Measurements from ENCODE around the gene IFIT3.
"Not testable (repeated sequence)": the region's sequence is repeated elsewhere in the genome, so short reads cannot be mapped to it uniquely, and the experiment has no call there.

IFIT3 gene

DNA sequence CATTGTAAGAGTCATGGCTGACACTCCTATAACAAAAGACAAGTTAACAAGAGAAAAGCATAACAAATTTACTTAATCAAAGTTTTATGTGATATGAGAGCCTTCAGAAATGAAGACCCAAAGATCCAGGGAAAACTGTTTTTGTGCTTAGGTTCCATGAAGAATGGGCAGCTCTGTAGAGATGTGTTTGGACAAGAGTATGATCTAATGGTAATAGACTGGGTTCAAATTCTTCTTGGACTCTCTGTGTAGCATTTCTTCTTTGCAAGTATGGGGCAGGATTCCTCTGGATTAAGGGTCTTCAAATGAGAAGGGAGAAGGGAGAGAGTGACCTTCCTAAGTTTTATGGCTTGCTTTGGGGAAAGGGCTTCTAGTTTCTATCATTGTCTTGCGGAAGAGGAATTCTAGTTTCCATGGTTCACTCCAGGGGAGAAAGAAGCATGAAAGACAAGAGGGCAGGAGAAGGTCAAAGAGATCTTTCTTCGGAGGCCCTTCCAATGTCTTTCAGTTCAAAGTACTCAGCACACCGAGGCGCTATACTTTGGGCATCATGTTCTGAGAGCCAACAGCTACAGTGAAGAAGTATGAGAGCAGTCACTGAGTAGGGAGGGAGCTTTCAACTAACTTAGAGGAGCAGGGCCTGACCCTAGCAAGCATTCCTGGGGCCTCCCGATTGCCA is 15.4 kb downstream of the IFIT3 start:
- Histone ChIP-seq H3K4me1 (ENCODE audit: control insufficient read depth, insufficient read depth, low read length) (no peaks in the 10 kb centered on the region), H3K9ac (ENCODE audit: low read length) (no peak overlapping the region), H3K27me3 (ENCODE audit: control insufficient read depth, insufficient read depth, low read length) (no peaks in the 10 kb centered on the region), H3K36me3 (ENCODE audit: control insufficient read depth, insufficient read depth, low read length) (peaks cover 9% of the 10 kb centered on the region), H3K4me3 (ENCODE audit: low read length) (no peak overlapping the region), H3K27ac (ENCODE audit: low read depth, low read length) (no peak overlapping the region)

DNA sequence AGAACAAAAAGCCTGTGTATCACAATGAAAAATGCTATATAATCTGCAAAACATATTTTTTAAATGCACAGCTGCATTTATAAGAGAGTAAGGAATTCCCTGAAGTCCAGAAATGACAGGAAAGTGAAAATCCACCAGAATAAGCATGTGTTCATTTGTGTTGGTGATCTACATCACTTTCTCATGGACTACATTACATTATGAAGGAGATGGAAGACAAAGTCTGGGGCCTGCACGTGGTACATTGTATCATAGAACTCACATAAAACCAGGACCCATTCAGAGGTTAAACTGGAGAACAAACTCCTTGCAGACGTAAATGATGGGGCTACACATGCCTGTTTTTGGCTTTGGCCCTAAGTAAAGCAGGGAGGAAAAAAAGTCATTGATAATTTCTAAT is 16.4 kb downstream of the IFIT3 start:
- Histone ChIP-seq H3K9ac (ENCODE audit: low read length) (no peak overlapping the region), H3K36me3 (ENCODE audit: control insufficient read depth, insufficient read depth, low read length) (peaks cover 3% of the 10 kb centered on the region), H3K27ac (ENCODE audit: low read depth, low read length) (no peak overlapping the region), H3K27me3 (ENCODE audit: control insufficient read depth, insufficient read depth, low read length) (no peaks in the 10 kb centered on the region), H3K4me1 (ENCODE audit: control insufficient read depth, insufficient read depth, low read length) (no peaks in the 10 kb centered on the region), H3K4me3 (ENCODE audit: low read length) (no peak overlapping the region)

DNA sequence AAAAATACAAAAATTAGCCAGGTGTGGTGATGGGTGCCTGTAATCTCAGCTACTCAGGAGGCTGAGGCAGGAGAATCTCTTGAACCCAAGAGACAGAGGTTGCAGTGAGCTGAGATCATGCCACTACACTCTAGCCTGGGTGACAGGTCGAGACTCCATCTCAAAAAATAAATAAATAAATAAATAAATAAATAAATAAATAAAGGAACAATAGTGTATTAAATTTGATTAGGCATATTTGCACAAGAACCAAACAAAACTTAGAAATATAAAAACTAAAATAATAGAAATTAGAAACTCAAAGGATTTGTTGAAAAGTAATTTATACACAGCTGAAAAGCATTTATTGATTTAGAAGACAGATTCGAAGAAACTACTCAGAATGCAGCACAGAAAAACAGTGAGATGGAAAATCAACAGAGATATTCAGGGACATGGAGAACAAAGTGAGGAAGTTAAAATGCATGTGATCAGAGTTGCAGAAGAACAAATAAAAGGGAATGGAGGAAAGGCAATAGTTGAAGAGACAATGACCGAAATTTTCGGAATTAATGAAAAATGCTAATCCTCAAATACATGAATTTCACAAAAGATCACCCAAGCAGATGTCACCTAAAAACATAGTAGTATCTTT is 17.7 kb downstream of the IFIT3 start:
- no peak overlapping the region for H3K9ac ChIP-seq (ENCODE audit: low read length)
- no peak overlapping the region for H3K4me3 ChIP-seq (ENCODE audit: low read length)
- H3K27ac ChIP-seq (ENCODE audit: low read depth, low read length) = no peak overlapping the region
- H3K27me3 ChIP-seq (ENCODE audit: control insufficient read depth, insufficient read depth, low read length) = no peaks in the 10 kb centered on the region
- no peaks in the 10 kb centered on the region for H3K4me1 ChIP-seq (ENCODE audit: control insufficient read depth, insufficient read depth, low read length)
- no peaks in the 10 kb centered on the region for H3K36me3 ChIP-seq (ENCODE audit: control insufficient read depth, insufficient read depth, low read length)

DNA sequence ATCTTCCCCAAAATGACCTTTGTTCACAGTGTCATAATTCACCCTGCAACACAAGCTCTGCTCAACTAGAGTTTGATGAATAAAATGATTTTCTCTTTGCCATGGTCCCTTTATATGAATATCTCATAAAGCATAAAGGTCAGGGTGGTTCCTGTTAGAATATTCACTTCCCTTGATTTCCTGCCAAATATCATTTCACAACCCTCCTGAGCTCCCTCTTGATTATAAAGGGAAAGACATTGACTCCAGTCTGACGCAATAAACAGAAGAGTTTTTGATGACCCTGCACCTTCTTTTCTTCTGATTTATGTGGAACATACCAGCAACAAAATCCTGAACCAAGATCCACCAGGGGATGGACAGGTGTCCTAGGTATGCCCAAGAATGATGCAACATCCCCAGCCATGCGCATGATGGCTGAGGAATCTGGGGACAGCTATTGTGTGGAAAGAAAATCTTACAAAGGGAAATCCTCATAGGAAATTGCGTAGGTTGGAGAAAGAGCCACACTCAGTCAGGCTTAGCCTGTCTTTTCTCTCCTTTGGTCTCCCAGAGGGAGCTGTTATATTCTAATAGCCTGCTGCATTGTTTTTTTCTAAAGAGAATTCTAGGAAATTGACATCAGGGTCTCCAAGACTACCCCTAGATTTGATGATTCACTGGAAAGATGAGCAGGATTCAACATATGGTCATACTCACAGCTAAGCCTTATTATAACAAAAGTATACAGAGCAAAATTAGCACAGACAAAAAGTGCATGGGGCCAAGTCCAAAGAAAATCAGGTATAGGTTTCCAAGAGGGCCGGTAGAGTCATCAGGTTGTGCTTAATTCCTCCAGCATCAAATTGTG is 18.8 kb downstream of the IFIT3 start:
- Histone ChIP-seq H3K36me3 (ENCODE audit: control insufficient read depth, insufficient read depth, low read length) (no peaks in the 10 kb centered on the region), H3K4me3 (ENCODE audit: low read length) (no peak overlapping the region), H3K9ac (ENCODE audit: low read length) (no peak overlapping the region), H3K27me3 (ENCODE audit: control insufficient read depth, insufficient read depth, low read length) (no peaks in the 10 kb centered on the region), H3K4me1 (ENCODE audit: control insufficient read depth, insufficient read depth, low read length) (peaks cover 4% of the 10 kb centered on the region), H3K27ac (ENCODE audit: low read depth, low read length) (no peak overlapping the region)

DNA sequence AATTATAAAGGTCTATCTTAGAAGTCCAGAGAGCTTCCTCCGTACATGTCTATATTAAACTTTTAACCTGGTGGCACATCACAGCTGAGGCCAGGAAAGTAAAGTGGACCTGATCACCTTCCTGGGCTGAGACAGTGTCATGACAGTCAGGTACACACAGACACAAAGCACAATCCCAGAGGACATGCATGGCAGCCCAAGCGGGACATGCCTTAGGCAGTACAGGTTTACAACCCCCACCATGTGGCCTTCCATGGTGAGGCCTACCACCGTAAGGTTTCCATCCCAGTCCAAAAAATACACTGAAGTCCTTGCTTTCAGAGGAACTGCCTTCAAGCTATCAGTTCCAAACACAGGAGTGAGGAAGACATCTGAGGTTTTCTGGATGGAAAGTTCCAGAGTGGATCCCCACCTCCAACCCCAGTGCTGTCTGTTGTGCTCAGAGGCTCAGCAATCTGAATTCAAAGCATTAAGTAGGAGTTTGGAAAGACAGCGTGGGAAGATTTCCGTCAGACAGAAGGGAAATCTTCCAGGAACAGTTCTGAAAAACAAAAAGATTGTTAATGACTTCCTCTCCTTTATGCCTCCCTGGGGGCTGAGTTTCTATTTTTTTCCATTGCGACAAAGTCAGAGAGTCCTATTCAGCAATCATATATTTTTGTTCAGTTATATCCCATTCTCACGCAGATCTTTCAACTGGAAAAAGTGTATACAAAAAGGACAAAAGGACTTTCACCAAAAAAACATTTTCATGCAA is 20.1 kb downstream of the IFIT3 start:
- no peak overlapping the region for H3K27ac ChIP-seq (ENCODE audit: low read depth, low read length)
- no peak overlapping the region for H3K9ac ChIP-seq (ENCODE audit: low read length)
- H3K36me3 ChIP-seq (ENCODE audit: control insufficient read depth, insufficient read depth, low read length) = no peaks in the 10 kb centered on the region

DNA sequence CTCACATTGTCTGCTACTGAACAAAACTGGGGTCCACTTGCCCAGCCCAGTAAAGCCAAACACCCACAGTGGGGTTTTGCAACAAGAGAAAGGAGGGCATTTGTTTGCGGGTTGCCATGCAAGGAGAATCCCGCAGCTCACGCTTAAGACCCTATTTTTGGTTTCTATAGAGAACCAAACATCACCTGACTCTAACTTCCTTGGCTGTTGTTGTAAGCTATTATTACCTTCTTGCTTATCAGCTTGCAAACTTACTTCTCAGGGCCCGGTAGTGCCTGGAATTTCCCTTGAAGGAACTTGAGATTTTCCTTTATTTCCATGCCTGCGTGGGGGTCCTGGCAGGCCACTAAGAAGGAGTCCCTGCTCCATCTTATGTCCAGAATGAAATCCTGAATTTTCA is 20.7 kb downstream of the IFIT3 start:
- H3K4me3 ChIP-seq (ENCODE audit: low read length) = no peak overlapping the region
- H3K27me3 ChIP-seq (ENCODE audit: control insufficient read depth, insufficient read depth, low read length) = no peaks in the 10 kb centered on the region
- no peak overlapping the region for H3K9ac ChIP-seq (ENCODE audit: low read length)
- no peaks in the 10 kb centered on the region for H3K36me3 ChIP-seq (ENCODE audit: control insufficient read depth, insufficient read depth, low read length)
- H3K27ac ChIP-seq (ENCODE audit: low read depth, low read length) = no peak overlapping the region
- H3K4me1 ChIP-seq (ENCODE audit: control insufficient read depth, insufficient read depth, low read length) = peaks cover 4% of the 10 kb centered on the region

More for the DNA sequence above, 20.1 kb downstream of the IFIT3 start:
- Histone ChIP-seq H3K4me3 (ENCODE audit: low read length) (no peak overlapping the region), H3K4me1 (ENCODE audit: control insufficient read depth, insufficient read depth, low read length) (peaks cover 4% of the 10 kb centered on the region), H3K27me3 (ENCODE audit: control insufficient read depth, insufficient read depth, low read length) (no peaks in the 10 kb centered on the region)

DNA sequence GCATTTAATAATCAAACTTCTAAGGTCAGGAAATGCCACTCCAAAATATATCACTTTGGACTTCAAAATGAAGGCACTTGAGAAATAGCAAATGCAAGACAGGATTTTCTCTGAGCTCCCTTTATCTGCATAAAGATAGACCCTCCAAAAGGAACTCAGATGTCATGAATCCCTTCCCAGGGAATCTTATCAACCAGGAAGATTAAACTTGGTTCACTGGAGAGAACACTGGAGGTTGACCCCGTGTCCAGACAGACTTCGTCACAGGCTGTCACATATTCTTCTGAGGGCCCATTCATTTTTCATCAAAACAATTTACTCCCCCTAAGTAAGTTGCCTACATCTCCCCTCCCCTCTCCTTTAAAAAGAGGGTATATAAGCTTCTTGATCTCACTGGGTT is 21.2 kb downstream of the IFIT3 start:
- peaks cover 4% of the 10 kb centered on the region for H3K4me1 ChIP-seq (ENCODE audit: control insufficient read depth, insufficient read depth, low read length)
- no peaks in the 10 kb centered on the region for H3K27me3 ChIP-seq (ENCODE audit: control insufficient read depth, insufficient read depth, low read length)
- H3K9ac ChIP-seq (ENCODE audit: low read length) = no peak overlapping the region
- no peak overlapping the region for H3K4me3 ChIP-seq (ENCODE audit: low read length)
- no peak overlapping the region for H3K27ac ChIP-seq (ENCODE audit: low read depth, low read length)
- H3K36me3 ChIP-seq (ENCODE audit: control insufficient read depth, insufficient read depth, low read length) = no peaks in the 10 kb centered on the region

DNA sequence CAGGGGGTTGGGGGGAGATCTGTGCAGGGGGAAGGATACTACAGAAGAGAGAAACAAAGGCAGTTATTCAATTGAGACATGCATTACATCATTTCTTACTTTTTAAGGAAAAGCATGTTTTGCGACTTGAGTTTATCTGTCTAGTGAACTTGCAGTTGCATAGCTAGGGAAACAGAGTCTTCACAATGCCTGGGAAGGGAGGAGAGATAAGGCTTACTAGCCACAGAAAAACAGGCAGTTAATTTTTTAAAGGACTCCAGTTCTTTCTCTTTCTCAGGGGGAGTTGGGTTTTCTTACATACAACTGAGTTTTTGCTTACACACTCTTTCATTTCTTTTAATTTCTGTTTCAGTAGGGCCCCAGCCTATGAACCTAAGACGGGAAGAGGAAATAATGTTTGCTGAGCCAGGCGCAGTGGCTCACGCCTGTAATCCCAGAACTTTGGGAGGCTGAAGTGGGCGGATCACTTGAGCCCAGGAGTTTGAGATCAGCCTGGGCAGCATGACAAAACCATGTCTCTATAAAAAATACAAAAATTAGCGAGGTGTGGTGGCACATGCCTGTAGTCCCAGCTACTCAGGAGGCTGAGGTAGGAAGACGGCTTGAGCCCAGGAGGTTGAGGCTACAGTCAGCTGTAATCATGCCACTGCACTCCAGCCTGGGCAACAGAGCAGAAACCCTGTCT is 23.0 kb downstream of the IFIT3 start:
- not testable (repeated sequence) for H3K4me1 ChIP-seq (ENCODE audit: control insufficient read depth, insufficient read depth, low read length); H3K36me3 ChIP-seq (ENCODE audit: control insufficient read depth, insufficient read depth, low read length); H3K9ac ChIP-seq (ENCODE audit: low read length); H3K4me3 ChIP-seq (ENCODE audit: low read length); H3K27me3 ChIP-seq (ENCODE audit: control insufficient read depth, insufficient read depth, low read length)
- H3K27ac ChIP-seq (ENCODE audit: low read depth, low read length) = peak overlapping the region; percentile 50

DNA sequence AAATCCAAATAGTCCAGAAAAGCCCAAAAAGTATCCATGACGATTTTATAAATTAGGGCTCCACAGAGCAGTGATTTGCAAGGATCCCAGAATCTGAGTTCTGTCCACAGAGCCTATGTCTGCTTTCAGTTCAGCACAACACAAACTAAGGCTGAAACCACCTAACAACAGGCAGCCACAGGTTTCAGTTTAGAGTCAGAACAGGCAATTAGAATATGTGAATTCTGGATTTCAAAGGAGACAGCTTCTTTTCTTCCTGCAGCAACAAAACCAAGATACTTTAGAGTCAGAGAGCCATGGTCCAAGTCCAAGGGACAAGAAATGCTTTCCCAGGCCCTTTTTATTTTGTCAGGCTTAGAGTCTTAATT is 23.6 kb downstream of the IFIT3 start:
- Histone ChIP-seq H3K4me3 (ENCODE audit: low read length) (no peak overlapping the region), H3K36me3 (ENCODE audit: control insufficient read depth, insufficient read depth, low read length) (no peaks in the 10 kb centered on the region), H3K27ac (ENCODE audit: low read depth, low read length) (peak overlapping the region; percentile 50), H3K4me1 (ENCODE audit: control insufficient read depth, insufficient read depth, low read length) (peaks cover 4% of the 10 kb centered on the region), H3K9ac (ENCODE audit: low read length) (no peak overlapping the region), H3K27me3 (ENCODE audit: control insufficient read depth, insufficient read depth, low read length) (no peaks in the 10 kb centered on the region)

DNA sequence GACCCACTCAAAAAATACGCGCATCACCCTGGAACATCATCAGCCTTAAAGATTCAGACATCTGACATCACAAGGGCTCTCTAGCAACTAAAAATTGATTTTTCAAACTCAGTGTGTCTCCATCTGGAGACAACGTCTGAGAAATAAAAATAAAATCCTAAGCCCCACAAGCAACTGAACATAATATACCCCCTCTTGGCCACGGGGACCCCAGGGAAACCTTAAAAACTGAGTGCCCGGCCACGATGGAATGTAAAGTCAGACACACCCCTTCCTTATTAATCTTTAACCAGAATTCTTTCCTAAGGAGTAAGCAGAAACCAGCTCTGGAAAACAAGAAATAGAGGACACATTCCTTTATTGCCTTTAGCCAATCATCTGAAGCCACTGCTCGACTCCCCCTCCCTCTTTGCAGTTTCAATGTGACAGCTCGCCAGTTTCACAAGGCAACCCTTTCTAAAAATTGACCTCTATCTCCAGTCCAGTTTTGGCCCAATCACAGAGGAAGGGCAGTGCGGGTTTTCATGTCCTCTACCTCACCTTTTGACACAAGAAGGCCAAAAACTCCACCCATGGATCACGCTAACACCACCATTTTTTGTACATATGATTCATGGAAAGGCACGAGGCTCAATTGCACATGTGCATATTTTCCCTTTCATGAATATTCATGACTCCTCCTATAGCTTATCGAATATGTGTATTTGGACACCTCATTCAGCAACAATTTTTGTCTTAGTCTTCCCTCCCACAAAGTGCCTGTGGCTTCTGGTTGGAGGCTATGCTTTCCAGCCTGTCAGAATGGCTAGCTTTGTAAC is 24.2 kb downstream of the IFIT3 start:
- Histone ChIP-seq H3K27me3 (ENCODE audit: control insufficient read depth, insufficient read depth, low read length) (no peaks in the 10 kb centered on the region), H3K4me3 (ENCODE audit: low read length) (no peak overlapping the region), H3K27ac (ENCODE audit: low read depth, low read length) (peak overlapping the region; percentile 50), H3K9ac (ENCODE audit: low read length) (no peak overlapping the region), H3K4me1 (ENCODE audit: control insufficient read depth, insufficient read depth, low read length) (peaks cover 4% of the 10 kb centered on the region), H3K36me3 (ENCODE audit: control insufficient read depth, insufficient read depth, low read length) (no peaks in the 10 kb centered on the region)

DNA sequence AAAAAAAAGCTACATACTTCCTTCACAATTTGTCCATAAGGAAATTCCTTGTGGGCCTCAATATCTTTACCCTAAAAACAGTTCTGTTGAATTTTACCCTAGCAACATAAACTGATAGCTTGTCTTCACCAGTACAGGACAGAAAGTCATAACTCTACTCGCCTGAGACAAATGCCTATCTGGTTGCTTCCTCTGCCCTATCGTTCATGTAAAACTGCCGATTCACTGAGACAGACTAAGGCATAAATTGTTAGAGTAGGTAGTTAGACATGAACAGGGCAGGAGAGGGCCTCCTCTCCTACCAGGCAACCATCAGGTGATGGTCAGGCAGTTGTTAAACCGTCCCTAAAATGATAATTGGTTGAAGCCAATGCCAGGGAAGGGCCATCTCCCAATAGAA is 25.0 kb downstream of the IFIT3 start:
- Histone ChIP-seq H3K4me3 (ENCODE audit: low read length) (no peak overlapping the region), H3K4me1 (ENCODE audit: control insufficient read depth, insufficient read depth, low read length) (peaks cover 4% of the 10 kb centered on the region), H3K36me3 (ENCODE audit: control insufficient read depth, insufficient read depth, low read length) (no peaks in the 10 kb centered on the region), H3K9ac (ENCODE audit: low read length) (no peak overlapping the region), H3K27ac (ENCODE audit: low read depth, low read length) (no peak overlapping the region), H3K27me3 (ENCODE audit: control insufficient read depth, insufficient read depth, low read length) (no peaks in the 10 kb centered on the region)
